ENCODE results near the gene NTN1.

GRCh38 chr17:9071811-9072498, 50.6 kb downstream of the NTN1 start:
- TF ChIP-seq CTCF (conservative IDR thresholded peaks at IDR 0.05) (no peak), ZFX (IDR thresholded peaks at IDR 0.05) (no peak)

Measured in C4-2B (cell line).